NCI-H2171 treated with DMSO at 0.1 percent for 48 hours (cell line): ENCODE measurements around the gene TOPBP1.
"Not testable (repeated sequence)": the region's sequence is repeated elsewhere in the genome, so short reads cannot be mapped to it uniquely, and the experiment has no call there.

Experiments used
- DNase-seq: peaks from one replicate; lab custom pipeline; 2025; lab: John Stamatoyannopoulos, UW

The TOPBP1 gene

GRCh38 chr3:133674290-133674919 lies 12.7 kb upstream of the TOPBP1 start:
- DNase-seq: no peak

GRCh38 chr3:133673746-133674145 lies 12.0 kb upstream of the TOPBP1 start:
- DNase-seq: no peak

GRCh38 chr3:133672461-133672860 lies 10.7 kb upstream of the TOPBP1 start:
- DNase-seq: no peak

DNA sequence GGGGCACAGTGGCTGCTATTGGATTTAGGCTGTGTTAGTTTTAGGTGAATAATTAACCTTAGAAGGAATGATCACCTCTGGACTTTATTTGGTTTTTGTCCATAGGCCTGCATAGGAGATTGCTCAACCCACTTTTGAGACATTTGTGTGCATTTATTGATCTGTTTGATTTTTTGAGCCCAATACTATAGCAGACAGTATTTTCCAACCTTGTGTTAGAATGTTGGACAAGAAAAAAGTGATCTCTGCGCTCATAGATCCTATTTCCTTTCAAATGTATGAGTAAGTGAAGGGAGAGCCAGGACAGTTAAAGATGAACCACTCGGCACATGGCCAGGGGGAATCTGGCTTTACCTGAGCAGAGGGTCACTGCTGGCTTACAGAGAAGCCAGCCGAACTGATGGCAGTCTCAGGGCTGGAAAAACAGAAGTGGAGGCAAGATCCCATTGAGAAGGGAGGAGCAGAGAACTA lies 8.8 kb upstream of the TOPBP1 start:
- no peak for DNase-seq

GRCh38 chr3:133669949-133670524 lies 8.3 kb upstream of the TOPBP1 start:
- no peak for DNase-seq

DNA sequence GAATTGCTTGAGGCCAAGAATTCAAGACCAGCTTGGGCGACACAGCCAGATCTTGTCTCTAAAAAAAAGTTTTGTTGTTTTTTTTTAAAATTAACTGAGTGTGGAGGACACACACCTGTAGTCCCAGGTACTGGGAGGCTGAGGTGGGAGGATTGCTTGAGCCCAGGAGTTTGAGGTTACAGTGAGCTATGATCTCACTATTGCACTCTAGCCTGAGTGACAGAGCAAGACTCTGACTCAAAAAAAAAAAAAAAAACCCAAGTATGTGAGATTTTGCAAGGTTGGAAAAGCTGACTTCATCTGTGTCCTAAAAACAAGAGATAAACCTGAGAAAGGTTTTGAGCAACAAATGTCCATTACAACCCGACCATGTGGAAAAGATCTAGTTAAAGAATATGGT lies 5.4 kb upstream of the TOPBP1 start:
- no peak for DNase-seq

DNA sequence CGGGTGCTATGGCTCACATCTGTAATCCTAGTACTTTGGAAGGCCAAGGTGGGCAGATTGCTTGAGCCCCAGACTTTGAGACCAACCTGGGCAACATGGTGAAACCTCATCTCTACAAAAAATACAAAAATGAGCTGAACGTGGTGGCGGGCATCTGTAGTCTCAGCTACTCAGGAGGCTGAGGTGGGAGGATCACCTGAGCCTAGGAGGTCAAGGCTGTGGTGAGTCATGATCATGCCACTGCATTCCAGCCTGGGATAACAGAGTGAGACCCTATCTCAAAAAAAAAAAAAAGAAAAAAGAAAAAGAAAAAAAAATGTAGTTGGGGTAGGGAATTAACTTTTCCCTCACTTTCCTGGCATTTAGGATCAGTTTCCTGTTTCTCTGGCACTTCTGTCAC lies 3.4 kb upstream of the TOPBP1 start:
- not testable (repeated sequence) for DNase-seq

DNA sequence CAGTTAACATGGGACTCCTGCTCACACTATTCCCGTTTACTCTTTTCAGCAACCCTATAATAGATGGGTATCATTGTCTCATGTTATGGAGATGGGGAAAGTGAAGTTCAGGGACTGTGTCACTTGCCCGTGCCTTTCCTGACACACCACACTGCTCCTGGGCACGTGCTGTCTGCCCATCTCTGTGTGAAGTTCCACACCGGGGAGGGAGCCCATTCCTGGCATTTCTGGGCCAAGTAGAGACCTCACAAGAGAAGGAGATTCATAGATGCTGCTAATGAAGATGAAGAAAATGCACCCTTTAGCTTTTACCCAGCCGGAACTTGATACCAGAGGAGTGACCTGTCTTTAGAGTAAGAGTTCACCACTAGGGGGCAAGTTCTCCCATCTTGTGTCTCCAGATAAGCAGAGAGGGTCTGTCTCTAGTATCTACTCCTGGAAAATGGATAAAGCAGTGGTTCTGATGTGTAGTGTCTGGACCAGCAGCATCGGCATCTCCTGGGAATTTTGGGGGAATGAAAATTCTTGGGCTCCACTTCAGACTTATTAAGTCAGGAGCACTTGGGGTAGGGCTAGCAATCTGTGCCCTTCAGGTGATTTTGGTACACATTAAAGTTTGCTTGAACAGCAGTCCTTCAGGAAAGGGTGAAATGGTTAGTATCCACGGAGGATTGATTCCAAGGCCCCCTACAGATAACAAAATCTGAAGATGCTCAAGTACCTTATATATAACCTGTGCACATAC lies 2.0 kb upstream of the TOPBP1 start:
- peak; percentile 58 for DNase-seq

GRCh38 chr3:133662278-133662651 lies 524 bp upstream of the TOPBP1 start:
- DNase-seq: peak; percentile 67

DNA sequence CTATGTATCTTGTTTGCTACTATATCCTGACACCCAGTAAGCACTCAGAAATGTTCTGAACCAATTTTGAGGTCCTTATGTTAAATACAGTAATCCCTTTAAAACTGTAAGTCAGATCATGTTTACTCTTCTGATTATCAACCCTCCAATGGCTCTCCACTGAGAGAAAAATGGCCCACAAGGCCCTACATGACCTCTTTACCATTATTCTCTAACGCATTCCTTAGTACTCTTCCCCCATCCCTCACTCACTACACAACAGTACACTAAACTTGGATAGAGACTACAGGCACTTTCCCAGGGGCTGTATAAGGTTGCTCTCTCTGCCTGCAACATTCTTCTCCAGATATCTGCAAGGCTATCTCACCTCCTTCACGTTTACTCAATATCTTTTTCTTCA lies 1.9 kb downstream of the TOPBP1 start:
- no peak for DNase-seq

DNA sequence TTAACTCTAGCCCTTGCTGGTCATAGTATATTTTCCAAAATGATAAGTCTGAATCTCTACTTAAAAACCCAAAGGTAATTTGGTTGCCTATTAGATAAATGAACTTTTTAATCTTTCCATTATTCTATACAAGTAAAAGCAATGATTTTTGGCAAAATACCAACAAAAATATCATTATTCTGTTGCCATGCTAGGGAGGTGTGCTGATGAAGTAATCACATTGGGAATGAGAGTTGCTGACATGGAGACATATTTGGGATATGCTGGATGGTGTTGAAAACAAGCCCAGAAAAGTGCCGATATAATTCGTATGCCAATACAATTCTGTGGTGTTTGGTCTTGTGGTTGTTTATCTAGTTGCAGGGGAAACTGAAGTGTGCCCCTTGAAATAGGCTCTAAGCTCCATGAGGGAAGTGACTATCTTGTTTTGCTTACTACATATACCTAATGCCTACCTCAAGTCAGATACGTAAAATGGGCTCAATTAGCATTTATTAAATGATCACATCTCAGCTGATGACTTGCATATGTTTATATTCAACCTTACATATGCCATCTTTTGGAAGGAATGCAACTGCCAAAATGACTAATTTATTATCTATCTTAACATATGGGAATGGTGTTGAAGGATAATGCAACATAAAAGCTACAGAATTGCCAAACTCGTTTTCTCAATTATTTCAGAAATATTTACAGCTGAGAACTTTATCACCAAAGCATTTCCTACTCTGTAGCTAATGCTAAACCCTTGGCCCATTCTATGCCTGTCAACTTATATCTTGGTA lies 5.8 kb downstream of the TOPBP1 start:
- no peak for DNase-seq

DNA sequence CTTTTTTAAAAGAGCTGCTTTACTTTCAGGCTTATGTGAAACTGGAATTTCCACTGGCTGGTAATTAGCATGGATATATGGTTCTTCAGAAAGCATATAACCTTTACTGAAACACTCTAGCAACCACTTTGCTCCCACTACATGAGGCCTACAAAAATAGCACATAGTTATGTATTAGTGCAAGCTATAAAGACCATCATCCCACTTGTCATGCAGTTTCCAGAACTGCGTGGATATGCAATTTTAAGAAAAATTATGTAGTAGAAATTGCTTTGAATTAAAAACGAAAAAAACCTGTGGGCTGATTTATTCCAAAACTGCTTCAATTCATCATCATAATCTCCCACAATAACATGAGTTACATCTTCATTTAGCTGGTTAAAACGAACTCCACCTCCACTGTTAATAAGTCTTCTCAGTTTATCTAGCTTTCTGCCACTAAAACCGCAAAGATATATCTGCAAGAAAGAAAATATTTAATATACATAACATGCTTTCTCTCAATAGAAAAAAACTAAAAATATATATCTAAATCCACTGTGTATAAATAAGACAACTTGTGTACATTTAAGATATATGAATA lies 12.2 kb downstream of the TOPBP1 start:
- DNase-seq: no peak

DNA sequence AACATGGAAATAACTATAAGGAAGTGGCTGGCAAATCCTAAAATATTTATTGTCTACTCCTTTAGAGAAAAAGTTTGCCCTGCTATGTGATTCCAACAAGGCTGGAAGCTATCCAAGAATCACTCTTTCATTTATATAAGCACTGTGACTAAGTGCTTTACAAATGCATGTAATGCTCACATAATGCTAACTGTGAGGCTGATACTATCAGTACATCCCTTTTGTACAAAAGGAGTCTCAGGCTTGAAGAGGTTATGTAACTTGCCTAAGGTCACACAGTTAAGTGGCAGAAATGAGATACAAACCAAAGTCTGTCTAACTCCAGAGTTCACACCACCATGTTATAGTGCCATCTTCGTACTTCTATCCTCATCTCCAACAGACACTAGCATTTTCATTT lies 17.0 kb downstream of the TOPBP1 start:
- DNase-seq: no peak

DNA sequence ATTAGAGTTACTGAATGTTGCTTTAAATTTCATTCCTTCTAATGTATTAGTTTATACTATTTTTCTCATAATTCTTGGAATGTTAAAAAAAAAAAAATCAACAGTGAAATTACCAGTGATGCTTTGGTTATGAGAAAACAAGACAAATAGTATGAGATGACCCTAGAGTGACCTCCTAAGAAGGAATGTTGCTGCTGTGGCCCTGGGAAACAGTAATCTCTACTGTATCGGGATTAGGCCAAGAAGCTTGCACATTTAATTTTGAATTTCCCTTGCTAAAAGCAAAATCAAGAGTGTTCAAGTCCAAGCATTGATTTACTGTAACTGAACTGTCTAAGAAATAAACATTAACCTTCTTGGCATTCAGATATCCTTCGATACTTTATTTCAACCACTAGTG lies 18.1 kb downstream of the TOPBP1 start:
- no peak for DNase-seq

DNA sequence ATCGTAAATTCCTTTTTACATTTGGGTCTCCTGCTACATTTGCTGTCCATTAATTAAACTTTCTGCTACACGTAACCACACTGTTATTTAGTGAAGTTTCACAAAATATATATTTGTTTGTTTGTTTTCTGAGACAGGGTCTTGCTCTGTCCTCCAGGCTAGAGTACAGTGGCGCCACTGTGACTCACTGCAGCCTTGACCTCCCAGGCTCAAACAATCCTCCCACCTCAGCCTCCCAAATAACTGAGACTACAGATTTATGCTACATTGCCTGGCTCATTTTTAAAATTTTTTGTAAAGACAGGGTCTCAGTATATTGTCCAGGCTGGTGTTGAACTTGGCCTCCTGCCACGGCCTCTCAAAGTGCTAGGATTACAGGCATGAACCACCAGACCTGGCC lies 20.5 kb downstream of the TOPBP1 start:
- no peak for DNase-seq

- DNase-seq: no peak
Measured at GRCh38 chr3:133633439-133633838, 28.3 kb downstream of the TOPBP1 start.

DNA sequence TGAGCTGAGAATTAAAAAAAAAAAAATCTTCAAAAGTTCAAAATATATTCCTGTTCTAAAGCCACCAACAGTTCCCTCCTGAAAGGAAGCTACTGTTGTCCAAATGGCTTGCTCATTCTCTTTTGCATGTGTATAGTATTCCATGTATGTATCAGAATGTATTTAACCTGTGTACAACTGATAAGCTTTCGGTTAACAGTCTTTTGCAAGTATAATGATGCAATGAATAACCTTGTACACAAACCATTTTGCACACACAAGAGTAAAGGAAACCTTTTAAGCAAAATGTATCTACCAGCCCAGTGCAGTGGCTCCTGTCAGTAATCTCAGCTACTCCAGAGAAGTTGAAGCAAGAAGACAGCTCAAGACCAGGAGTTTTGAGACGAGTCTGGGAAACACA lies 32.6 kb downstream of the TOPBP1 start:
- no peak for DNase-seq

DNA sequence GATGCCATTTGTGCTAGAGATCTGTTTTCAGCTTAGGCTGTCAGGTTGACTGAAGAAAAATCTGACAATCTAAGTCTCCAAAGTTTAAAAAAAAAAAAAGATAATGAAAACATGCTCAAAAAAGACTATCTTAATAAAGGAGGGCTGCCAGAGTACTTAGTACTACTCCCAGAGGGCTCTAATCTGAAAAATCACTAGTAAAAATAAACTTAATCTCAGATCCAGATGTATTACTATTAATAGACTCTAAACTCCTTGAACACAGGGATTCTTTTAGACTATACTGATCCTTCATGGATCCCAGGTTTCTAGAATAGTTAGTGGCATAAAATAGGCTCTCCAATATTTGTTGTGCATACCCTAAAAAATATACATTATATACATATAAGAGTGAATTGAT lies 34.0 kb downstream of the TOPBP1 start:
- DNase-seq: no peak

DNA sequence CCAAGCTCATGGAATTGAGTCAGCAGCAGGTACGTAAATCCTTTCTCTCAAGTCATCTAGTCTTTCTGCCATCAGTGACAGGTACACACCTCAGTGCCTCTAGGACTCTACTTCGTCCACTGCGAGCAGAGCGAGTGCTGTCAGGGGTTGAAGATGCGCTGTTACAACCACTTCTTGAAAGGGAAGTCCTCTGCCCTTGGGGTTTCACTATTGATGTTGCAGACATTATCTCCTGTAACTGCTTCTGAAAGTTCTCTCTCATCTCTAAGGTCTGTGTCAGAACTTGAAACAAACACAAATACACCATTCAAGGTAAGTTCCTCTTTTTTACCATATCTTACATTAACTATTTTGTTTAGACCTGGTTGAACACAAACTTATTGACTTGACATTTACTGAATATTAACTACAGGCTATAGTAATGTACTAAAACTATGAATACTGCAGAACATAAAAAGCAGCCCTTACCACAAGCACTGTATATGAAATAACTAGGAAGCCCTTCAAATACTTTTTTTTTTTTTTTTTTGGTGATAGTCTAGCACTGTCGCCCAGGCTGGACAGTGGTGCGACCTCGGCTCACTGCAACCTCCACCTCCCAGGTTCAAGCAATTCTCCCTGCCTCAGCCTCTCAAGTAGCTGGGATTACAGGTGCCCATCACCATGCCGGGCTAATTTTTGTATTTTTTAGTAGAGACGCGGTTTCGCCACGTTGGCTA lies 41.5 kb downstream of the TOPBP1 start:
- DNase-seq: no peak

DNA sequence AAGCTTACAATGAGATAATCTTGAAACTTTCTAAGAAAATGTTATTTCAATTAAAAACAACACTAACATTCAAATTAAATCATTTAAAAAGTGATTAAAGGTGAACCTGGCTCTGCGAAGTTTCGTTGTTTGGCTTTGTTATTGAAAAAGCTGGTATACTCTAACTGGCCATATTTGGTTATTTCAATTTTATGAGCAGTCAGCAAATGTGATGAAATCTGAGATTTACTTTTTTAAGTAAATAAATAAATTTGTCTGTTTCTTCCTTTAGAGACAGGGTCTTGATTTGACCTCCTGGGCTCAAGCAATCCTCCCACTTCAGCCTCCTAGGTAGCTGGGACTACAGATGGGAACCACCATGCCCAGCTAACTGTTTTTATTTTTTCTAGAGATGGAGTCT lies 50.2 kb downstream of the TOPBP1 start:
- no peak for DNase-seq

- DNase-seq: no peak
Measured at GRCh38 chr3:133610031-133610430, 51.7 kb downstream of the TOPBP1 start.

GRCh38 chr3:133608388-133608787 lies 53.4 kb downstream of the TOPBP1 start:
- no peak for DNase-seq
